HG02970 (cell line): ENCODE data around the gene GRAMD2B.
A peak's percentile ranks its signal among the peaks of the same experiment; 100 is the strongest.
"Not testable (repeated sequence)": the region's sequence is repeated elsewhere in the genome, so short reads cannot be mapped to it uniquely, and the experiment has no call there.

Experiments used
- ATAC-seq: cut with Tn5 transposase; IDR thresholded peaks from one replicate; pipeline ENCODE4 v1.9.1; 2021; ENCODE audit warnings: mild to moderate bottlenecking, moderate library complexity, moderate number of reproducible peaks; ENCODE audit not compliant: unreplicated experiment, low FRiP score

The GRAMD2B gene

GRCh38 chr5:126403876-126404275, 19.3 kb upstream of the GRAMD2B start:
- no peak for ATAC-seq

DNA sequence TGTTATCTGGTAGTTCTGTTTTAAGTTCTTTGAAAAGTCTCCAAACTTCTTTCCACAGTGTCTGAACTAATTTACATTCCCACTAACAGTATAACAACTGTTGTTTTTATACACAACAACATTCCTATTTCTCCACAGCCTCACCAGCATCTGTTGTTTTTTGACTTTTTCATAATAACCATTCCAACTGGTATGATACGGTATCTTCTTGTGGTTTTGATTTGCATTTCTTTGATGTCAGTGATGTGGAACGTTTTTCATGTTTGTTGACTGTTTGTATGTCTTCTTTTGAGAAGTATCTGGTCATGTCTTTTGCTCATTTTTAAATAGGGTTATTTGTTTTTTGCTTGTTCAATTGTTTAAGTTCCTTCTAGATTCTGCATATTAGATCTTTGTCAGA, 12.6 kb upstream of the GRAMD2B start:
- ATAC-seq, result no peak

DNA sequence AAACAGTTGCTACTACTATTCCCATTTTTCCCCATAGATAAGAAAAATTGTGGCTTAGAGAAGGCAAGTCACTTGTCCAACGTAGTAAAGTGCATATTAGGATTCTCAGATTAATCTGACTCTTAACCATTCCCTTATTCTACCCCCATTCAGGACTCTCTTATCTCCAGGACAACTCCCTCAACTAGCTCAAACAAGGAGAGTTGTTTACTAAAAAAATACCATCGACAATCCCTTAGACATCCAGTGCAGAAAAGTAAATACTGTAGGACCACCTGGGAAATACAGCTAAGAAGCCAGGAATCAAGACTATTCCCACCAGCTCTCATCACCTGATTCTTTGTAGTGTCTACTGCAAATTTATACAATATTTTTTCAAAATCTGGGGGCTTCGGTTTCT, 9.4 kb upstream of the GRAMD2B start:
- no peak for ATAC-seq

DNA sequence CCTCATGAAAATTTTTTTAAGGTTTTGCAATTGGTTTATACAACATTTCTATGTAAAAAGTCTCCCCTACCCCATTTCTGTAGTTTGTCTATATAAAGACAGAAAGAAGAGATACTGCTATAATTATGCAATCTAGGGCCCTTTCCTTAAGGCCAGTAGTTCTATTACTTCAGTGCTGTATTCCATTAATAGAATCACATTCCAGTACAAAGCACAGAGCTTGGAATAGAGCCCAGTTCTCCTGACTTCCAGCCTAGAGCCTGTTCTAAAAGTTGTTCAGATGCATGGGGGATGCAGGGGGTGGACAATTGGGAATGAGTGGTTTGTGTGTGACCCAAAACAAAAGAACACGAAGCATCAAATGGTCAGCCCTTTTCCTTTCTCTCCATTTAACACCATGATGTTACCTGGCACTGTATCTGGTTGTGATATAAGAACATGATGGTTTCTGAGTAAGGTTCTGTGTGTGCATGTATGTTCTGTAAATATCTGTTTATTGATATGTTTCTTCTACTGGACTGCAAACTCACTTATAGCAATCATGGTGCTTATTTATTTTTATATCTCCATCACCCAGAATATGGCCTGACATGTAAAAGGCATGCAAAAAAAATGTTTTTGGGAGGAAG, 8.2 kb upstream of the GRAMD2B start:
- ATAC-seq, result no peak

DNA sequence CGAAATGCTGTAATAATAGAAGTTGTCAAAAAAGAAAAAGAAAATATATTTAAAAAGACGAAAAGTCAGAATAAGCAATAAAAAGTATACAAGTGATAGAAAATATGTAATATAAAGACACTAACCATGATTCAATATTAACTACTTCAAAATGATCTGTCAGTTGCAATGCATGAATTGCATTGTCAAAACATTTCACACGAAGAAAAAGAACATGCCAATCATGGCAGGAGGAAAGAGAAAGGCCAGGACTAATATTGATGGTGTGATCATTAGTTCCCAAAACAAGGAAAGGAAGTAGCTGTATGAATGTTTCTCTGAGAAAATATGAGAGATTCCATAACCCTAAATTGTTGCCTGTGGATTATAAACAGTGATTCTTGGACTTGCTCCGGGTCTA, 7.4 kb upstream of the GRAMD2B start:
- no peak for ATAC-seq

- ATAC-seq, result no peak
Observed at GRCh38 chr5:126416266-126416925, 6.8 kb upstream of the GRAMD2B start.

GRCh38 chr5:126417178-126417577, 6.0 kb upstream of the GRAMD2B start:
- ATAC-seq, result no peak

GRCh38 chr5:126419102-126419501, 4.1 kb upstream of the GRAMD2B start:
- no peak for ATAC-seq

DNA sequence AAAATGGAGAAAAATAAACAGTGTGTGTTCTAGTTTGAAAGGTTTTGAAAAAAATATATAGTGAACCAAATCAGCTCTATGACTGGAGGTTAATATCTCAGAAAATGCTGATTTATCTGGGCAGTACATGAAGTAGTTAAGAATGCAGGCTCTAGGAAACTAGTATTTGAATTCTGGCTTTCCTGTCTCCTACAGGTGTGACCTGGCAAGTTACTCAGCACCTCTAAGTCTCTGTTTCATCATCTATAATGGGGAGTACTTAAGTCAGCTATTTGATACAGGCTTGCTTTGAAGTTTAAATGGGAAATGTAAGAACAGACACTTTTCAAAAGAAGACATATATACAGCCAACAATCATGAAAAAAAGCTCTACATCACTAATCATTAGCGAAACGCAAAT, 5.2 kb downstream of the GRAMD2B start:
- ATAC-seq, result no peak

DNA sequence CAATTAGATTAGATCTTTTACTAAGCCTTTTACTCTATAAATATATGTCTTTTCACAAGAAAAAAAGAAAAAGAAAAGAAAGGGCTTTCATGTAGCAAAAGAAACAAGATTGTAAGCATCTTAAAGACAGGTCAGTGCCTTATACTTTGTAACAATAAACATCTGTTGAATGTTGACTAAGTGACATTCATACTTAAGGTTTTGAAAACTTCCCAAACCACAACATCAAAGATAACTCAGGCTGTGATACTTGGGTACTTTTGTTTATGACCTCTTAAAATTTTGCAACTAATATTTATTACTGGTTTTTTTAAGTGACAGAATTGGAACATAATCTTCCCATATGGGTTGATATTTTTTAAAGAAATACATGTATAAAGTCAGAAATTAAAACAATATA, 7.4 kb downstream of the GRAMD2B start:
- ATAC-seq, result no peak

- ATAC-seq, result no peak
Observed at GRCh38 chr5:126433701-126434100, 10.5 kb downstream of the GRAMD2B start.

DNA sequence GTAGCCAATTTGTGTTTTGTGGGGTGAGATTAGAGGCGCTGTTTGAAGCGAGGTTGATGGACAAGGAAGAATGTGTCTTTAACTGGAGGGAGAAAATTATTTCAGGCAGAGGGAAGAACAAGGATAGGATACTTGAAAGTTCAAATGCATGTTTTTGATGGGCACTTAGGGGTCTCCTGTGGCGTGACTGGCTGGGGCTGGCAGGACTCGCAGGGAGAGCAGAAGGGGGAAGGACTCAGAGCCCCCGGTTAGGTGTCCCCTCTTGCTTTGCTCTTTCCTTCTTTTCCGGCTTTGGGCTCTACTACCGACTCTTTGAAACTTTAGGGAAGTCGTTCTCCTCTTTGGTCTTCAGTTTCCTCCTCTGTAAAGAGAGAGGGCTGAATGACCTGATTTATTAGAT, 12.1 kb downstream of the GRAMD2B start:
- no peak for ATAC-seq

DNA sequence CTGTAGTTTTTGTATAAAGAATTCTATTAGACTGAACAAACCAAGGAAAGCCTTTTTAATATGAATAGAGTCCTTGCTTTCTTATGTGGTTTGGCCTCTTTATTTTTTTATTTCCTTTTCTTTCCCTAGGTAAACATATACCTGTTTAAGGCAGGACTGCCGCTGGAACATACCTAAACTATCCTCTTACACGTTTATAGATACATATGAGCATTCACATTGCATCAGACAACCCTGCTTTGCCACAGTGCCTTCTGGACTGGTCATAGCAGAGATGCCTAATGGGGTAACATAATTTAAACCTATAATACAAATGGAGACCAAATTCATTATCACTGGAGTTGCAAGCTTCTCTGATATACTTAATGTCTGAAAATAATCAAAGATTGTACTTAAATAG, 12.5 kb downstream of the GRAMD2B start:
- no peak for ATAC-seq

DNA sequence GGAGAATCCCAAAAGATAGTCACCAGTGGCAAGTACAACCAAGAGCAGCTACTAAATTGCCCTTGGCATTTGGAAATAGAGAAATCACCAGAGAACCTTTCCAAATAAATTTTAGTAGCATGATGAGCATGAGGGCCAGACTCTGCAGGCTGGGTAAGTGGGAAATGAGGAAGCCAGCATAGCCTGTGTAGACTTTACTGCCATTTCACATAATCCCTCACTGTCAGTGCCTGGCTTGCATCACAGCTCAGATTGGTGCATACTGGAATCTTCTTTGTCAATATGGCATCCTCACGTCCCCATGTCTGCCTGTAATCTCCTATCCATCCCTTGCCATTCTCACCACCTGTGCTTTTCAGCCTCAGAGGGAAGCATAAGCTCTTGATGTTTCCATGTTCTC, 14.5 kb downstream of the GRAMD2B start:
- no peak for ATAC-seq

DNA sequence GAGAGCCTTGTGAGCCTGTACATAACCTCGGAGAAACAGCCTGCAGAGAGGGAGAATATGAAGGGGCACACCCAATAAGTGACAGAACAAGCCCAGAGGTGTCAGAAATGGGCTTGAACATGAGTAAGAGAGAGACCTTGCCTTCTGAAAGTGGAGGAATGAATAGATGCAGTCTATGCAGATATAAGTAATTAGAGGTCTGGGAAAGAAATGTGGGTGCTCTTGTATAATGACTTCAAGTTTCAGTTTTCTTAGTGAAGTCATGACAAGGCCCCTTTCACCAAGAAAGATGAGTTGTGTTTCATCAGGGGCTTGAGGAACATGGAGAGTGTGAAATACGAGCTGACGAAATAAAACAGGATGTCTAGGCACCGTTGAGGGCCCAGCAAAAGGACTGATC, 15.1 kb downstream of the GRAMD2B start:
- ATAC-seq, result peak; percentile 53

DNA sequence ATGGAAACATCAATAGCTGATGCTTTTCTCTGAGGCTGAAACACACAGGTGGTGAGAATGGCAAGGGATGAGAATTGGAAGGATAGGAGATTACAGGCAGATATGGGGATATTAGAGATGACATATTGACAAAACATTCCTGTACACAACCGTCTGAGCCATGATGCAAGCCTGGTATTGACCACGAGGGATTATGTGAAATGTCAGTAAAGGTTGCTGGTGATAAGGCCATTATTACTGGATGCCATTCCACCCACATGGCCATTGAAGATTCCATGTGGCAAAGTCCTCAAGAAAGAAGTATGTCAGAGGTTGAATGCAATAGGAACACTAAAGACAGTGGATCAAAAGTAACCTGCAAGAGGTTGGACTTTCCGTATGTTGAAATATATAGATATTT, 15.7 kb downstream of the GRAMD2B start:
- no peak for ATAC-seq

- not testable (repeated sequence) for ATAC-seq
Observed at GRCh38 chr5:126439724-126440123, 16.5 kb downstream of the GRAMD2B start.

- ATAC-seq, result no peak
Observed at GRCh38 chr5:126441230-126441629, 18.0 kb downstream of the GRAMD2B start.

- ATAC-seq, result peak; percentile 83
Observed at GRCh38 chr5:126443374-126443851, 20.2 kb downstream of the GRAMD2B start.

GRCh38 chr5:126444137-126444536, 20.9 kb downstream of the GRAMD2B start:
- ATAC-seq, result no peak

DNA sequence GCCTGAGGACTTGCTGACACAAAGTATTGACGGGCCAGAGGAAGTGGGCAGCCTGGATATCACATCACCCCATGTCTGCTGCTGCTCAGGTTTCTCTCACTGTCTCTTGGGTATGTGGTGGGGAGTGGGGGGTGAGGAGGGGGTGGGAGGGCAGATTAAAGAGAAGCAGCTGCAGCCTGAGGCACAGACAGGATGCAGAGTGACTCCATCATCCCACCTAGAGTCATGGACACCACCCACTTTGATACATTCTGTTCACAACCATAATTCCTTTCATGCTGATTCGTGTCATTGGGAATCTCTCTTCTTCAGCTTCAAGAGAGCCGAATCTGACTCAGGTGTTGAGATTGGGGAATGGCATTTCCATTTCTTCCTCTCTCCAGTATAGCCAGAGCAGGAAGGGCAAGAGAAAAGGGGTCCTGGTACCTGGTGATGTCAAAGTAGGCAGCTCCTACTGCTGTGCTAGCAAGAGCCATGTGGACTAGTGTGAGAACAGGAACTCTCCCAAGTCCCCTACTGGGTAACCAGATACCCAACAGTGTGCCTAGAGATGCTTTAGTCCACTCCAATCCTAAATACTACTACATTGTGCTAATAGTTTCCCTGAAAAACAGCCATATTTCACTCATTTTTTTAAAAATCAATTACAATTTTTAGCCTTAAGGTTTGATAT, 22.4 kb downstream of the GRAMD2B start:
- ATAC-seq, result no peak
